ENCODE results near the gene TPCN1. TPM values are rescaled to one million over a fixed set of nuclear protein-coding genes. Genes with fewer than 3 reads are reported as not detected.

The TPCN1 gene
- total and polyA plus RNA-seq, 2 of the 8 experiments (the other 6 are each of a cell fraction or from before 2014, with no cell fraction given): 14.9 to 21.4 TPM

- Histone ChIP-seq H3K14ac (ENCODE audit: insufficient read length) (no peak overlapping the region), H4K20me1 (replicated peaks in 1 of 2; ENCODE audit: control insufficient read depth in 1 of 2, insufficient read depth in 2 of 2, low read length in 2 of 2) (peaks cover 0 to 1% of the 10 kb centered on the region in 2 experiments), H2BK20ac (ENCODE audit: low read length) (no peak overlapping the region), H3K79me1 (ENCODE audit: low read depth, low read length) (no peaks in the 10 kb centered on the region), H2BK5ac (ENCODE audit: low read depth, low read length) (no peak overlapping the region), H4K91ac (replicated peaks; ENCODE audit: insufficient read length, low read length) (no peak overlapping the region), H4K5ac (ENCODE audit: insufficient read length, low read depth, low read length) (no peak overlapping the region), H3K27me3 (replicated peaks in 1 of 4; ENCODE audit: control insufficient read depth in 3 of 4, extremely low read depth in 1 of 4, insufficient read depth in 3 of 4, low read length in 3 of 4) (no peaks in the 10 kb centered on the region), H4K8ac (ENCODE audit: extremely low read depth, insufficient read depth, low read length) (no peak overlapping the region), H3K36me3 (ENCODE audit: control insufficient read depth in 2 of 4, insufficient read depth in 4 of 4, low read length in 3 of 4) (no peaks in the 10 kb centered on the region), H2AFZ (ENCODE audit: low read length) (no peak overlapping the region), H3K27ac (ENCODE audit: low read depth, low read length) (no peak overlapping the region), H3K9me3 (ENCODE audit: insufficient read depth in 2 of 2, low read depth in 1 of 2, low read length in 1 of 2) (no peaks in the 10 kb centered on the region), H3K23me2 (ENCODE audit: low read depth, low read length) (no peaks in the 10 kb centered on the region), H3K23ac (ENCODE audit: insufficient read length) (no peak overlapping the region), H3K4me3 (ENCODE audit: extremely low read depth in 1 of 4, insufficient read depth in 2 of 4, low read depth in 3 of 4, low read length in 4 of 4) (no peak overlapping the region), H3K9ac (replicated peaks in 1 of 4; ENCODE audit: extremely low read depth in 1 of 4, low read depth in 3 of 4, low read length in 3 of 4) (no peak overlapping the region), H3K18ac (ENCODE audit: extremely low read depth, low read length) (no peak overlapping the region), H3K79me2 (ENCODE audit: control insufficient read depth in 1 of 2, insufficient read depth in 2 of 2, low read length in 2 of 2) (no peaks in the 10 kb centered on the region), H2AK5ac (ENCODE audit: low read depth, low read length) (no peak overlapping the region), H2BK12ac (ENCODE audit: low read depth, low read length) (no peak overlapping the region), H3K4me1 (replicated peaks in 1 of 4; ENCODE audit: control insufficient read depth in 3 of 4, insufficient read depth in 4 of 4, low read length in 3 of 4) (0 out of 7 replicates have a peak, but pooled peaks cover 0 to 2% (median 0%) of the 10 kb centered on the region in 4 experiments), H2BK15ac (ENCODE audit: low read length) (no peak overlapping the region), H3K4me2 (ENCODE audit: insufficient read depth in 1 of 2, low read depth in 2 of 2, low read length in 2 of 2) (no peak overlapping the region), H3K56ac (replicated peaks; ENCODE audit: insufficient read length, low read depth, low read length) (no peak overlapping the region), H2BK120ac (replicated peaks; ENCODE audit: low read depth, low read length) (no peak overlapping the region), H3K4ac (replicated peaks; ENCODE audit: insufficient read length, low read depth, low read length) (no peak overlapping the region)
- DNase-seq (ENCODE audit: low read depth in 1 of 2, low spot score in 2 of 2) (no peak), FAIRE-seq (no peak)
- 97% methylated on average over 4 of the region's 4 CpGs; no CpG with 5 or more reads in 1 of the 2 experiments for WGBS, 2 experiments (ENCODE audit: extremely low coverage in 1 of 2, insufficient coverage in 1 of 2, insufficient read length in 1 of 2, insufficient replicate concordance in 2 of 2, low coverage in 1 of 2, low lambda C conversion rate in 2 of 2, missing lambda C conversion rate in 1 of 2)
- ChIA-PET CTCF (ENCODE audit: partially characterized antibody) (interaction anchor here (0.7 to 1.9 kb wide), 10 partner anchors 8 to 221 kb away, joined by 3 to 6 read pairs (median 4); partner anchors contain the start of gene SLC8B1), POLR2A (ENCODE audit: partially characterized antibody) (interaction anchor here (0.9 to 1.2 kb wide), 2 partner anchors 10 to 127 kb away, joined by 3 read pairs; no protein-coding TSS in a partner anchor)
- TF ChIP-seq RNF2 (IDR thresholded peaks at IDR 0.05; ENCODE audit: borderline replicate concordance, low read depth, low read length, missing control alignments, poor library complexity, severe bottlenecking): no peak
- TF ChIP-seq, protein P1, sequence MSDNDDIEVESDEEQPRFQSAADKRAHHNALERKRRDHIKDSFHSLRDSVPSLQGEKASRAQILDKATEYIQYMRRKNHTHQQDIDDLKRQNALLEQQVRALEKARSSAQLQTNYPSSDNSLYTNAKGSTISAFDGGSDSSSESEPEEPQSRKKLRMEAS (IDR thresholded peaks at IDR 0.05): no peak
- no peak for TF ChIP-seq SP2 (IDR thresholded peaks at IDR 0.05; ENCODE audit: low read length)
- no peak for TF ChIP-seq FOSL1 (IDR thresholded peaks at IDR 0.05; ENCODE audit: insufficient read depth, low read depth, low read length)
- no peak for TF ChIP-seq GABPA (IDR thresholded peaks at IDR 0.05; ENCODE audit: borderline replicate concordance, insufficient read depth, low read length)
- TF ChIP-seq ASH2L (IDR thresholded peaks at IDR 0.05; ENCODE audit: low read length): no peak
- no peak for TF ChIP-seq ATF2 (IDR thresholded peaks at IDR 0.05; ENCODE audit: low read length)
- no peak for TF ChIP-seq RXRA (IDR thresholded peaks at IDR 0.05; ENCODE audit: insufficient read depth, low read depth, low read length)
- TF ChIP-seq EP300 (IDR thresholded peaks at IDR 0.05; ENCODE audit: borderline replicate concordance in 1 of 2, low read depth in 2 of 2, low read length in 2 of 2): no peak
- no peak for TF ChIP-seq MAFK (IDR thresholded peaks at IDR 0.05; ENCODE audit: low read depth, low read length)
Measured at GRCh38 chr12:113326775-113327395, 105.6 kb downstream of the TPCN1 start.

Measured in H1 (cell line).